ACHN (cell line): ENCODE results near the gene NUFIP1.
"Not testable (repeated sequence)": the region's sequence is repeated elsewhere in the genome, so short reads cannot be mapped to it uniquely, and the experiment has no call there.

ENCODE experiments used
- DNase-seq: peaks from one replicate; pipeline ENCODE4 v3.0.0-alpha.2; 2015
- in situ Hi-C: cut with HindIII; loops from 2 replicates; pipeline ENCODE4 v1.10.0; 2017; ENCODE audit warnings: low sequenced_read_pairs, low pct_ligation_motif_present, low pct_unique_long_range_greater_than_20kb

Gene NUFIP1

GRCh38 chr13:44989071-44989889 lies at the start of gene NUFIP1, which contains the start of gene GPALPP1:
TSS of gene NUFIP1 (minus strand) at chr13:44989471. CDS start at chr13:44989436, 35 bp downstream.
TSS of gene GPALPP1 (plus strand) at chr13:44989538. CDS start at chr13:44989655, 117 bp downstream.
- DNase-seq = peak; percentile 93
- in situ Hi-C loops = no loop called here

- DNase-seq = no peak
- in situ Hi-C loops = no loop called here
Measured at GRCh38 chr13:45036206-45036605, 46.9 kb upstream of the NUFIP1 start.

GRCh38 chr13:45034342-45034741 lies 45.1 kb upstream of the NUFIP1 start:
- DNase-seq = no peak
- in situ Hi-C loops = no loop called here

GRCh38 chr13:45024847-45025246 lies 35.6 kb upstream of the NUFIP1 start:
- DNase-seq = no peak
- in situ Hi-C loops = no loop called here

- DNase-seq = no peak
- in situ Hi-C loops = no loop called here
Measured at GRCh38 chr13:45021250-45021649, 32.0 kb upstream of the NUFIP1 start.

GRCh38 chr13:45019981-45020380 lies 30.7 kb upstream of the NUFIP1 start:
- in situ Hi-C loops, DNase-seq: not testable (repeated sequence)

GRCh38 chr13:45016792-45017425 lies 27.6 kb upstream of the NUFIP1 start:
- DNase-seq = no peak
- in situ Hi-C loops = no loop called here

GRCh38 chr13:45015300-45015699 lies 26.0 kb upstream of the NUFIP1 start:
- DNase-seq = peak; percentile 12
- in situ Hi-C loops = no loop called here

GRCh38 chr13:45011198-45011597 lies 21.9 kb upstream of the NUFIP1 start:
- in situ Hi-C loops = no loop called here
- DNase-seq = no peak

- no peak for DNase-seq
- in situ Hi-C loops = no loop called here
Measured at GRCh38 chr13:45007823-45008222, 18.6 kb upstream of the NUFIP1 start.

GRCh38 chr13:45007225-45007624 lies 18.0 kb upstream of the NUFIP1 start:
- no peak for DNase-seq
- in situ Hi-C loops = no loop called here

GRCh38 chr13:45004096-45004495 lies 14.8 kb upstream of the NUFIP1 start:
- DNase-seq = no peak
- in situ Hi-C loops = no loop called here

GRCh38 chr13:45003417-45003816 lies 14.1 kb upstream of the NUFIP1 start:
- no peak for DNase-seq
- in situ Hi-C loops = no loop called here

GRCh38 chr13:44989941-44990340 lies 670 bp upstream of the NUFIP1 start:
- in situ Hi-C loops = no loop called here
- peak; percentile 4 for DNase-seq

GRCh38 chr13:44978328-44978727 lies 10.9 kb downstream of the NUFIP1 start:
- no peak for DNase-seq
- in situ Hi-C loops = no loop called here

- in situ Hi-C loops = no loop called here
- DNase-seq = no peak
Measured at GRCh38 chr13:44976949-44977583, 12.2 kb downstream of the NUFIP1 start.

GRCh38 chr13:44976196-44976595 lies 13.1 kb downstream of the NUFIP1 start:
- in situ Hi-C loops = no loop called here
- no peak for DNase-seq

- in situ Hi-C loops = no loop called here
- DNase-seq = peak; percentile 23
Measured at GRCh38 chr13:44974056-44974793, 15.0 kb downstream of the NUFIP1 start.
